Measurements from ENCODE around the gene ECI1.

DNA sequence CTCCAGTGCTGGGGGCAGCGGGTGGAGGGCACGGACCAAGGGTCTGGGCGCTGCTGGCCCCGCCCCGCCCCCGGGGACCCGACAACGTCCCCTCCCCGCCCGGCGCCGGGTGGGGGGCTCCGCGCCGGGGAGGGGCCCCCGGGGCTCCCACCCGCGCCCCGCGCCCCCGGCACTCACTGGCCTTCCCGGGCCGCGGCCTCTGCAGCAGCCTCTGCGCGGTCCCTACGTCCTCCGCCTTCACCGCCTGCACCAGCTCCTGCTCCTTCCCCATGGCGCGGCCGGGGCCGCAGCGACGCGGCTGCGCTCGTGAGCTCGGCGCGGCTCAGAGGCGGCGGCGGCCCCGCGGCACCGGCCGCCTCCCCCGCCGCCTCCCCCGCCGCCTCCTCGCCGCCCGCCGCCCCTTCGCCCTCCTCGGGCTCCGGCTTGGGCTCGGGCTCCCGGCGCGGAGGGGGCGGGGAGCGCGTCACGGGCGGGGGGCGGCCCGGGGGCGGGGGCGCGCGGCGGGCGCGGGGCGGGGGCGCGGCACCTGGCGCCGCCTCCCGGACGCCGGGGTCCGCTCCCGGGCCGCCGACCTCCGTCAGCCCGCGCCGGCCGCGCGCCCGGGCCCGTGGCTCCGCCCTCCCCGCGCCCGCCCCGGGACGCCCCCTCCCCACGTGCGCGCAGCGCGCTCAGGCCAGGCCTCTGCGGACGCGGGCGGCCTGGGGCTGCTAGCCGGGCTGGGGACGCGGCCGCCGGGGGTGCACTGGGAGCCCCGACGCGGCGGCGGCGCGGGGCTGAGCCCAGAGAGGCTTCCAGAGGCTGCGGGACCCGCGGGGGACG, 55.0 kb downstream of the ECI1 start, which contains the start of gene CASKIN1:
- TF ChIP-seq, protein P1, sequence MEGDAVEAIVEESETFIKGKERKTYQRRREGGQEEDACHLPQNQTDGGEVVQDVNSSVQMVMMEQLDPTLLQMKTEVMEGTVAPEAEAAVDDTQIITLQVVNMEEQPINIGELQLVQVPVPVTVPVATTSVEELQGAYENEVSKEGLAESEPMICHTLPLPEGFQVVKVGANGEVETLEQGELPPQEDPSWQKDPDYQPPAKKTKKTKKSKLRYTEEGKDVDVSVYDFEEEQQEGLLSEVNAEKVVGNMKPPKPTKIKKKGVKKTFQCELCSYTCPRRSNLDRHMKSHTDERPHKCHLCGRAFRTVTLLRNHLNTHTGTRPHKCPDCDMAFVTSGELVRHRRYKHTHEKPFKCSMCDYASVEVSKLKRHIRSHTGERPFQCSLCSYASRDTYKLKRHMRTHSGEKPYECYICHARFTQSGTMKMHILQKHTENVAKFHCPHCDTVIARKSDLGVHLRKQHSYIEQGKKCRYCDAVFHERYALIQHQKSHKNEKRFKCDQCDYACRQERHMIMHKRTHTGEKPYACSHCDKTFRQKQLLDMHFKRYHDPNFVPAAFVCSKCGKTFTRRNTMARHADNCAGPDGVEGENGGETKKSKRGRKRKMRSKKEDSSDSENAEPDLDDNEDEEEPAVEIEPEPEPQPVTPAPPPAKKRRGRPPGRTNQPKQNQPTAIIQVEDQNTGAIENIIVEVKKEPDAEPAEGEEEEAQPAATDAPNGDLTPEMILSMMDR (IDR thresholded peaks at IDR 0.05): no peak
- TF ChIP-seq POLR2AphosphoS5 (IDR thresholded peaks at IDR 0.05; ENCODE audit: insufficient read depth in 1 of 2, low read depth in 1 of 2) (no peak), POLR2A (IDR thresholded peaks at IDR 0.05) (no peak)

Measured in vagina (tissue), 2 donors.